ENCODE data around the gene TP53BP1. TPM values are rescaled to one million over a fixed set of nuclear protein-coding genes. Genes with fewer than 3 reads are reported as not detected.

TP53BP1 gene
- total RNA-seq, 4 donors from 2014 or later, result 46.4 to 98.0 (median 72.7) TPM

- DNase-seq, result peak; percentile 45 to 50
- intact Hi-C loops (cut with DNase I), result no loop called here
Measured at GRCh38 chr15:43440721-43441281, 52.2 kb downstream of the TP53BP1 start.

GRCh38 chr15:43439268-43439667, 53.7 kb downstream of the TP53BP1 start:
- Histone ChIP-seq H3K27ac (no peak overlapping the region), H3K27me3 (no peaks in the 10 kb centered on the region), H3K9me3 (no peaks in the 10 kb centered on the region), H3K4me3 (replicated peaks in 1 of 3) (no peak overlapping the region), H3K4me1 (peaks cover 0 to 12% of the 10 kb centered on the region in 2 donors), H3K36me3 (peaks cover 0 to 20% of the 10 kb centered on the region in 2 donors)
- TF ChIP-seq CTCF (IDR thresholded peaks at IDR 0.05), result no peak
- no peak for TF ChIP-seq POLR2A (IDR thresholded peaks at IDR 0.05)
- intact Hi-C loops (cut with DNase I), result no loop called here
- WGBS, 2 donors, result 86 to 93% methylated on average over 3 of the region's 3 CpGs
- DNase-seq, result no peak

More at GRCh38 chr15:43440721-43441281, 52.2 kb downstream of the TP53BP1 start:
- Histone ChIP-seq H3K4me1 (peaks cover 0 to 12% of the 10 kb centered on the region in 2 donors), H3K9me3 (no peaks in the 10 kb centered on the region), H3K36me3 (peaks cover 0 to 20% of the 10 kb centered on the region in 2 donors), H3K27ac (peak overlapping the region; percentile 70 to 76 (median 74)), H3K27me3 (no peaks in the 10 kb centered on the region), H3K4me3 (replicated peaks in 1 of 3) (no peak overlapping the region)
- TF ChIP-seq CTCF (IDR thresholded peaks at IDR 0.05) (peak in 5 of 6 experiments; percentile 20 to 90 (median 60)), POLR2A (IDR thresholded peaks at IDR 0.05) (no peak)
- WGBS, 2 donors, result 26 to 34% methylated on average over 4 of the region's 4 CpGs

- DNase-seq, result no peak
- intact Hi-C loops (cut with DNase I), result no loop called here
- Histone ChIP-seq H3K27me3 (no peaks in the 10 kb centered on the region), H3K4me3 (replicated peaks in 1 of 3) (no peak overlapping the region), H3K27ac (no peak overlapping the region), H3K4me1 (peaks cover 0 to 10% of the 10 kb centered on the region in 2 donors), H3K36me3 (peaks cover 0 to 28% of the 10 kb centered on the region in 2 donors), H3K9me3 (no peaks in the 10 kb centered on the region)
- WGBS, 2 donors, result 97% methylated on average over 7 of the region's 7 CpGs
- TF ChIP-seq POLR2A (IDR thresholded peaks at IDR 0.05), result no peak
- no peak for TF ChIP-seq CTCF (IDR thresholded peaks at IDR 0.05)
Measured at GRCh38 chr15:43436395-43436794, 56.6 kb downstream of the TP53BP1 start.

GRCh38 chr15:43434446-43434845, 58.5 kb downstream of the TP53BP1 start:
- intact Hi-C loops (cut with DNase I), result no loop called here
- Histone ChIP-seq H3K4me3 (replicated peaks in 1 of 3) (no peak overlapping the region), H3K36me3 (peaks cover 4 to 28% of the 10 kb centered on the region in 2 donors), H3K27me3 (no peaks in the 10 kb centered on the region), H3K27ac (no peak overlapping the region), H3K4me1 (peaks cover 0 to 6% of the 10 kb centered on the region in 2 donors), H3K9me3 (no peaks in the 10 kb centered on the region)
- no peak for DNase-seq
- TF ChIP-seq POLR2A (IDR thresholded peaks at IDR 0.05) (no peak), CTCF (IDR thresholded peaks at IDR 0.05) (no peak)

- no peak overlapping the region for H3K27ac ChIP-seq
- 86 to 89% methylated on average over 3 of the region's 3 CpGs for WGBS, 2 donors
- peaks cover 4 to 23% of the 10 kb centered on the region in 2 donors for H3K36me3 ChIP-seq
- no peak for DNase-seq
- H3K9me3 ChIP-seq, result no peaks in the 10 kb centered on the region
- intact Hi-C loops (cut with DNase I), result no loop called here
- H3K27me3 ChIP-seq, result no peaks in the 10 kb centered on the region
- no peak overlapping the region for H3K4me3 ChIP-seq (replicated peaks in 1 of 3)
- TF ChIP-seq CTCF (IDR thresholded peaks at IDR 0.05), result no peak
- no peak for TF ChIP-seq POLR2A (IDR thresholded peaks at IDR 0.05)
- H3K4me1 ChIP-seq, result peaks cover 0 to 6% of the 10 kb centered on the region in 2 donors
Measured at GRCh38 chr15:43433661-43434303, 59.2 kb downstream of the TP53BP1 start.
